HepG2 (cell line): Measurements from ENCODE around the gene FAM193A. TPM values are rescaled to one million over a fixed set of nuclear protein-coding genes. Genes with fewer than 3 reads are reported as not detected.
"Not testable (repeated sequence)": the region's sequence is repeated elsewhere in the genome, so short reads cannot be mapped to it uniquely, and the experiment has no call there.

Source experiments
- ATAC-seq: fragments of 200-7000 bp; cut with Tn5 transposase; 3 replicates; pipeline ENCODE4 v1.9.1; 2020; ENCODE audit warnings: mild to moderate bottlenecking, moderate library complexity
- BruUV-seq: library from RNA; stranded (reverse); fragments of 400-500 nt; replicated peaks from 2 replicates; lab custom pipeline; 2021; lab: Mats Ljungman, UMichigan
- CTCF ChIA-PET: fragments of 300-600 bp; formaldehyde crosslinking; extraction: SDS; loops from one replicate; lab custom pipeline; 2021; ENCODE audit warnings: low total read pairs, inconsistent platforms, low intra/inter-chr PET ratio; lab: Yijun Ruan, JAX
- POLR2A ChIA-PET: fragments of 350-600 bp; sonication (Branson Sonifier 250); formaldehyde crosslinking; loops from one replicate; lab custom pipeline; 2020; ENCODE audit warnings: antibody characterized with exemption, inconsistent platforms; lab: Yijun Ruan, JAX
- DNase-seq: peaks from one replicate; pipeline ENCODE4 v3.0.0-alpha.2; 2015; ENCODE audit warnings: low spot score
- FAIRE-seq: peaks from 3 replicates; lab custom pipeline; 2011; peaks lifted over from hg19 to GRCh38; lab: Jason Lieb, UNC
- H2AFZ ChIP-seq: one replicate; pipeline ENCODE4 v1.6.1; 2011; ENCODE audit warnings: low read length, inconsistent platforms
- H3K27ac ChIP-seq: fragments of 300-600 bp; 3 replicates; pipeline ENCODE4 v1.8.0; 2011; ENCODE audit warnings: mixed run types, mild to moderate bottlenecking, mixed read lengths, low read length, inconsistent platforms; ENCODE audit not compliant: insufficient read depth; ENCODE audit errors: extremely low read length
- H3K27me3 ChIP-seq, 2 experiments: fragments of 200-600 bp in 1 of 2; 2 replicates in 1 of 2; 3 replicates in 1 of 2; pipeline versions ENCODE4 v1.6.0 to v1.8.0; 2011; ENCODE audit warnings: low read length in 2 of 2, mild to moderate bottlenecking in 2 of 2, moderate library complexity in 2 of 2, inconsistent platforms in 1 of 2; ENCODE audit not compliant: insufficient read depth in 2 of 2, control insufficient read depth in 1 of 2
- H3K36me3 ChIP-seq, 2 experiments: fragments of 200-600 bp in 1 of 2; replicated peaks in 1 of 2; 2 replicates in 1 of 2; 3 replicates in 1 of 2; pipeline versions ENCODE4 v1.5.1 to v1.8.0; 2011; ENCODE audit warnings: low read length in 2 of 2, inconsistent platforms in 1 of 2; ENCODE audit not compliant: insufficient read depth in 2 of 2, control insufficient read depth in 1 of 2
- H3K4me1 ChIP-seq: 2 replicates; pipeline ENCODE4 v1.5.1; 2012; ENCODE audit warnings: low read length, inconsistent platforms; ENCODE audit not compliant: insufficient read depth
- H3K4me2 ChIP-seq: 2 replicates; pipeline ENCODE4 v1.6.0; 2011; ENCODE audit warnings: low read depth, low read length, inconsistent platforms
- H3K4me3 ChIP-seq, 3 experiments: fragments of 200-600 bp in 1 of 3; sonication (generic), shearing (Covaris generic) in 1 of 3; replicated peaks in 1 of 3; 2 replicates each; pipeline ENCODE4 v1.5.1; 2011 to 2016; ENCODE audit warnings: low read length in 3 of 3, inconsistent platforms in 2 of 3, low read depth in 2 of 3, mild to moderate bottlenecking in 2 of 3, control low read depth in 1 of 3, mixed read lengths in 1 of 3; ENCODE audit not compliant: insufficient read depth in 1 of 3
- H3K79me2 ChIP-seq: one replicate; pipeline ENCODE4 v1.6.1; 2011; ENCODE audit warnings: low read length, inconsistent platforms; ENCODE audit not compliant: insufficient read depth
- H3K9ac ChIP-seq: 2 replicates; pipeline ENCODE4 v1.6.0; 2011; ENCODE audit warnings: mild to moderate bottlenecking, low read depth, low read length, inconsistent platforms; ENCODE audit not compliant: insufficient read depth
- H3K9me3 ChIP-seq: 2 replicates; pipeline ENCODE4 v1.5.1; 2012; ENCODE audit warnings: mild to moderate bottlenecking, low read length
- H4K20me1 ChIP-seq: 2 replicates; pipeline ENCODE4 v1.6.0; 2011; ENCODE audit warnings: inconsistent platforms, mild to moderate bottlenecking, low read length, moderate library complexity; ENCODE audit not compliant: insufficient read depth
- PRMT3 ChIP-seq: sonication (generic); formaldehyde crosslinking; IDR thresholded peaks from 2 replicates; pipeline ENCODE4 v1.8.1; 2022; ENCODE audit warnings: low read depth, mild to moderate bottlenecking, moderate library complexity, missing genetic modification reagents, borderline replicate concordance
- WGBS: methylation state at CpG from one replicate; pipeline ENCODE4 v1.1.6; 2017; ENCODE audit warnings: low lambda C conversion rate; 5-methylcytosine and 5-hydroxymethylcytosine counted together
- in situ Hi-C: cut with HindIII; loops from 2 replicates; pipeline ENCODE4 v1.10.0; 2017; ENCODE audit warnings: low pct_unique_long_range_greater_than_20kb; ENCODE audit not compliant: extremely low pct_ligation_motif_present
- intact Hi-C: fragments of 100-400 bp; cut with micrococcal nuclease; formaldehyde crosslinking; loops from one replicate; pipeline ENCODE4 v1.10.0; 2022; ENCODE audit not compliant: unreplicated experiment
- polyA plus RNA-seq, 8 experiments: library from polyadenylated mRNA; depleted of rRNA in 3 of 8; stranded (reverse) in 7 of 8; unstranded in 1 of 8; fragments of >200 nt; fragmentation: Illumina TruSeq in 4 of 8; extraction: Trizol in 4 of 8; gene quantifications; 2 replicates each; pipeline versions ENCODE4 v1.2.1 to v1.2.3, GENCODE V29; 2011 to 2016; ENCODE audit warnings: low read depth in 4 of 8, missing spikeins in 1 of 8, mixed read lengths in 1 of 8; ENCODE audit not compliant: insufficient read depth in 1 of 8
- total RNA-seq, 5 experiments: library from RNA; depleted of rRNA; stranded (reverse); fragments of >200 nt; fragmentation: Illumina TruSeq; extraction: Trizol; gene quantifications; 2 replicates each; pipeline ENCODE4 v1.2.3, GENCODE V29; 2016; ENCODE audit warnings: low read depth in 1 of 5
- TF ChIP-seq, protein P1 (sequence below): sonication (generic); formaldehyde crosslinking; IDR thresholded peaks from 2 replicates; pipeline ENCODE4 v1.4.0; 2020; ENCODE audit warnings: missing genetic modification reagents
- TF ChIP-seq, protein P2 (sequence below): sonication (generic); formaldehyde crosslinking; IDR thresholded peaks from 2 replicates; pipeline ENCODE4 v1.4.0; 2020; ENCODE audit warnings: mild to moderate bottlenecking, missing genetic modification reagents

The FAM193A gene
- total and polyA plus RNA-seq, 2 of the 13 experiments (the other 11 are each of a cell fraction or from before 2014, with no cell fraction given) = 5.7 to 8.7 TPM

DNA sequence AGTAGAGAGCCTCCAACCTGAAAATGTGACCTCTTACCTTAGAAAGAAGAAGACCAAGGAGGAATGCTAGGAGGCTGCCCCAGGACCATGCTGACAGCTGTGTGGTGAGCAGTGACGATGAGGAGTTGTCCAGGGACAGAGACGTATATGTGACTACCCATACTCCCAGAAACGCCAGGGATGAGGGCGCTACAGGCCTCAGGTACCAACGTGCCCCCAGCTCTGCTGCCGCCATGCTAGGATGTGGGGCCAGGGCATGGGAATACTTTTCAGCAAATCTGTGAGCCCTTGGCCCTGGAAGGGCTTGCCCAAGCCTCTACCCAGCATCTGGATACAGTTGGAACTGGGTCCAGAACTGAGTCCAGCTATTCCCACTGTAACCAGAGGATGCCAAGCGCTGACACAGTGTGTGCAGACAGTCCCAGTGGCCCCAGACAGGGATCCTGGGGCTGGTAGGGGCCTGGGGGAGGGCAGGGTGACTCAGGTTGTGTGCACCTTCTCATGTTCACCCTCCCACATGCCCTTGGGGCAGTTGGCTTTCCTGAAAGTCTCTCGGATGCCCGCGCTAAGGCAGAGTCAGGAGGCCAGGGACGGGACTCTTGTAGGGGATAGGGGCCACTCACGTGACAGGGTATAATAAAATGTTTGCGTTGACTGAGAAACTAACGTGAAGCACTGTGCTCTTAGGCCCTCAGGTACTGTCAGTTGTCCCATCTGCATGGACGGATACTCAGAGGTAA lies 23.9 kb upstream of the FAM193A start (continued):
- TF ChIP-seq, protein P1, sequence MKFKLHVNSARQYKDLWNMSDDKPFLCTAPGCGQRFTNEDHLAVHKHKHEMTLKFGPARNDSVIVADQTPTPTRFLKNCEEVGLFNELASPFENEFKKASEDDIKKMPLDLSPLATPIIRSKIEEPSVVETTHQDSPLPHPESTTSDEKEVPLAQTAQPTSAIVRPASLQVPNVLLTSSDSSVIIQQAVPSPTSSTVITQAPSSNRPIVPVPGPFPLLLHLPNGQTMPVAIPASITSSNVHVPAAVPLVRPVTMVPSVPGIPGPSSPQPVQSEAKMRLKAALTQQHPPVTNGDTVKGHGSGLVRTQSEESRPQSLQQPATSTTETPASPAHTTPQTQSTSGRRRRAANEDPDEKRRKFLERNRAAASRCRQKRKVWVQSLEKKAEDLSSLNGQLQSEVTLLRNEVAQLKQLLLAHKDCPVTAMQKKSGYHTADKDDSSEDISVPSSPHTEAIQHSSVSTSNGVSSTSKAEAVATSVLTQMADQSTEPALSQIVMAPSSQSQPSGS (CRISPR knock-in tag) = no peak
- TF ChIP-seq, protein P2, sequence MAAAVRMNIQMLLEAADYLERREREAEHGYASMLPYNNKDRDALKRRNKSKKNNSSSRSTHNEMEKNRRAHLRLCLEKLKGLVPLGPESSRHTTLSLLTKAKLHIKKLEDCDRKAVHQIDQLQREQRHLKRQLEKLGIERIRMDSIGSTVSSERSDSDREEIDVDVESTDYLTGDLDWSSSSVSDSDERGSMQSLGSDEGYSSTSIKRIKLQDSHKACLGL (CRISPR knock-in tag) = no peak
- TF ChIP-seq PRMT3 = no peak

DNA sequence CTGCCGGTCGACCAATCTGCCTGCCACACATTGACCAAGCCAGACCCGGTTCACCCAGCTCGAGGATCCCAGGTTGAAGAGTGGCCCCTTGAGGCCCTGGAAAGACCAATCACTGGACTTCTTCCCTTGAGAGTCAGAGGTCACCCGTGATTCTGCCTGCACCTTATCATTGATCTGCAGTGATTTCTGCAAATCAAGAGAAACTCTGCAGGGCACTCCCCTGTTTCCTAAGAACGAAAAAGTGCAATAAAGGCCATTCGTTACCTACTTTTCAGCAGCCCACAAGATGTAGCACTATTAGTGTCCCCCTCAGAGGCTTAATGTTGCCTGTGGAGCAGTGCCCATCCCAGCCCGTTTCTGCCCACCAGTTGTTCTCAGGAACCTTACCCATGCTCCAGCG lies 22.3 kb upstream of the FAM193A start:
- FAIRE-seq, CTCF ChIA-PET: not testable (repeated sequence)
- WGBS = 90% methylated on average over 9 of the region's 9 CpGs

DNA sequence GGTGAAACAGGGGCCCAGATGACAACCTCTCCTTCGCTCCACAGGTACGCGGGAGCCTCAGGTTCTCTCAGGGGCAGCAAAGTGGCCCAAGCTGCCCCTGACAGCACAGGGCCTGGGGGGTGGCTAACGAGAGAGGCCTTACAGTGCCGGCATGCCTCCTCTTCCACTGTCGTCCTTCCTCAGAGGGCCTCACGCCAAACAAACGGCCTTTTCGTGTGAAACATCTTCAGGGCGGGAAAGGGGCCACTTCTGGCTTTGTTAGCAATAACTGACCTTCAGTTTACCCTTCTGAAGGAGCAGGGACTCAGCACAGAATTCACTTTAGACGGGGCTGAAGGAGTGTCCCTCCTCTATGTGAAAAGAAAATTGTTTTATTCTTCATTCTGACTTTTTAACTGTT lies 21.5 kb upstream of the FAM193A start:
- H3K36me3 ChIP-seq = peaks cover 31 to 47% of the 10 kb centered on the region in 2 experiments
- FAIRE-seq, CTCF ChIA-PET, H3K4me2 ChIP-seq, H2AFZ ChIP-seq, BruUV-seq, intact Hi-C loops, H3K4me1 ChIP-seq, H3K9me3 ChIP-seq, ATAC-seq, POLR2A ChIA-PET, H3K27me3 ChIP-seq, H3K27ac ChIP-seq, DNase-seq, H3K9ac ChIP-seq, H4K20me1 ChIP-seq, in situ Hi-C loops, H3K4me3 ChIP-seq, H3K79me2 ChIP-seq: not testable (repeated sequence)
- 95% methylated on average over 8 of the region's 11 CpGs for WGBS

More for the DNA sequence above, 22.3 kb upstream of the FAM193A start:
- DNase-seq, H3K27ac ChIP-seq, H3K4me3 ChIP-seq, H3K9ac ChIP-seq, H3K4me2 ChIP-seq, H3K9me3 ChIP-seq, H4K20me1 ChIP-seq, H3K4me1 ChIP-seq, H3K79me2 ChIP-seq, H2AFZ ChIP-seq, H3K27me3 ChIP-seq, POLR2A ChIA-PET, ATAC-seq, intact Hi-C loops, in situ Hi-C loops: not testable (repeated sequence)
- peaks cover 35 to 55% of the 10 kb centered on the region in 2 experiments for H3K36me3 ChIP-seq
- TSS peak; percentile 26 for BruUV-seq
